Measurements from ENCODE around the gene HUWE1. TPM values are rescaled to one million over a fixed set of nuclear protein-coding genes. Genes with fewer than 3 reads are reported as not detected.

HUWE1 gene
- total and polyA plus RNA-seq, 2 of the 13 experiments (the other 11 are each of a cell fraction or from before 2014, with no cell fraction given): 63.2 to 68.1 TPM

DNA sequence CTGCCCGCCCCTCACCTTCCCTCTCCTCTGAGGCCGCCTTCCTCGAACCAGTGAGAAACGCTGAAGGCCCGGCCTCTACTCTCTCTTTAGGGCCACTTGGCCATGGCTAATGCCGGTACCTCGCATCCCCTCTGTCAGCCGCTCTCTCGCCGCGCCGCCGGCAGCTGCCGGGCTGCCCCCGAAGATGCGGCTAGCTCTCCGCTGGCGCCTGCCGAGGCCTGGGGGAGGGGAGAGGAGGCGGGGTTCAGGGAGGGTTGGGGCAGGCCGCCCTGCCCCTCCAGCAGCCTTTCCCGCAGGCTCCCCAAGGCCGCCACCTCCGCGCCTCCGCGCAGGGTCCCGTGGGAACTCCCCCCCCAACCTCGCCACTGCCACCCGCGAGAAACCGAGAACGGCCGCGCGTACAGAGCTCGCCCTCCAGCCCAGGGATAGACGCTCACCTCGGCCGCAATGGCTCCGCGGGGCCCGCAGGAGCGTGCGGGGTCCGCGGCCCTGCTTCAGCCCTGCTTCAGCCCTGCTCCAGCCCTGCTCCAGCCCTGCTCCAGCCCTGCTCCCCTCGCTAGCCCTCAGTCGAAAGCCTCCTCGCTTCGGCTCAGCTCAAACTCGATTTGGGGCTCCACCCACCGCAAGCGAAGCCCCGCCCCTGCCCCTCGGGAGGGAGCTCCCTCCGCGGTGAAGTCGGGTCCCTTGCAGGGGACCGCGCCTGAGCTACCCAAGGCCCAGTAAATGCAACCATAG is at the start of gene HUWE1 (continued):
- no peak for TF ChIP-seq SMYD3 (CRISPR knock-in tag; IDR thresholded peaks at IDR 0.05)
- no peak for TF ChIP-seq ZNF777 (CRISPR knock-in tag; IDR thresholded peaks at IDR 0.05)
- TF ChIP-seq ZNF737 (CRISPR knock-in tag; IDR thresholded peaks at IDR 0.05; ENCODE audit: borderline replicate concordance): no peak
- no peak for TF ChIP-seq ZNF205 (CRISPR knock-in tag; IDR thresholded peaks at IDR 0.05)
- TF ChIP-seq ATF7-NPFF (CRISPR knock-in tag; IDR thresholded peaks at IDR 0.05; ENCODE audit: low read depth): 0 out of 2 replicates have a peak, but pooled peaks have one; percentile 30
- TF ChIP-seq PRPF4 (IDR thresholded peaks at IDR 0.05; ENCODE audit: low read depth, low read length, poor library complexity, severe bottlenecking): no peak
- TF ChIP-seq ZNF605 (CRISPR knock-in tag; IDR thresholded peaks at IDR 0.05): no peak
- TF ChIP-seq ZNF703 (CRISPR knock-in tag; IDR thresholded peaks at IDR 0.05; ENCODE audit: borderline replicate concordance): no peak
- no peak for TF ChIP-seq SSRP1 (CRISPR knock-in tag; IDR thresholded peaks at IDR 0.05)
- TF ChIP-seq, protein P1, sequence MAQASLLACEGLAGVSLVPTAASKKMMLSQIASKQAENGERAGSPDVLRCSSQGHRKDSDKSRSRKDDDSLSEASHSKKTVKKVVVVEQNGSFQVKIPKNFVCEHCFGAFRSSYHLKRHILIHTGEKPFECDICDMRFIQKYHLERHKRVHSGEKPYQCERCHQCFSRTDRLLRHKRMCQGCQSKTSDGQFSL (CRISPR knock-in tag; IDR thresholded peaks at IDR 0.05): peak; percentile 83; the same call in 1 of the 2 replicates
- TF ChIP-seq, protein P2, sequence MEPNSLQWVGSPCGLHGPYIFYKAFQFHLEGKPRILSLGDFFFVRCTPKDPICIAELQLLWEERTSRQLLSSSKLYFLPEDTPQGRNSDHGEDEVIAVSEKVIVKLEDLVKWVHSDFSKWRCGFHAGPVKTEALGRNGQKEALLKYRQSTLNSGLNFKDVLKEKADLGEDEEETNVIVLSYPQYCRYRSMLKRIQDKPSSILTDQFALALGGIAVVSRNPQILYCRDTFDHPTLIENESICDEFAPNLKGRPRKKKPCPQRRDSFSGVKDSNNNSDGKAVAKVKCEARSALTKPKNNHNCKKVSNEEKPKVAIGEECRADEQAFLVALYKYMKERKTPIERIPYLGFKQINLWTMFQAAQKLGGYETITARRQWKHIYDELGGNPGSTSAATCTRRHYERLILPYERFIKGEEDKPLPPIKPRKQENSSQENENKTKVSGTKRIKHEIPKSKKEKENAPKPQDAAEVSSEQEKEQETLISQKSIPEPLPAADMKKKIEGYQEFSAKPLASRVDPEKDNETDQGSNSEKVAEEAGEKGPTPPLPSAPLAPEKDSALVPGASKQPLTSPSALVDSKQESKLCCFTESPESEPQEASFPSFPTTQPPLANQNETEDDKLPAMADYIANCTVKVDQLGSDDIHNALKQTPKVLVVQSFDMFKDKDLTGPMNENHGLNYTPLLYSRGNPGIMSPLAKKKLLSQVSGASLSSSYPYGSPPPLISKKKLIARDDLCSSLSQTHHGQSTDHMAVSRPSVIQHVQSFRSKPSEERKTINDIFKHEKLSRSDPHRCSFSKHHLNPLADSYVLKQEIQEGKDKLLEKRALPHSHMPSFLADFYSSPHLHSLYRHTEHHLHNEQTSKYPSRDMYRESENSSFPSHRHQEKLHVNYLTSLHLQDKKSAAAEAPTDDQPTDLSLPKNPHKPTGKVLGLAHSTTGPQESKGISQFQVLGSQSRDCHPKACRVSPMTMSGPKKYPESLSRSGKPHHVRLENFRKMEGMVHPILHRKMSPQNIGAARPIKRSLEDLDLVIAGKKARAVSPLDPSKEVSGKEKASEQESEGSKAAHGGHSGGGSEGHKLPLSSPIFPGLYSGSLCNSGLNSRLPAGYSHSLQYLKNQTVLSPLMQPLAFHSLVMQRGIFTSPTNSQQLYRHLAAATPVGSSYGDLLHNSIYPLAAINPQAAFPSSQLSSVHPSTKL (CRISPR knock-in tag; IDR thresholded peaks at IDR 0.05): 0 out of 2 replicates have a peak, but pooled peaks have one; percentile 27
- TF ChIP-seq ZNF761 (CRISPR knock-in tag; conservative IDR thresholded peaks at IDR 0.05): no peak
- 0 out of 2 replicates have a peak, but pooled peaks have one; percentile 25 for TF ChIP-seq PITX1 (CRISPR knock-in tag; IDR thresholded peaks at IDR 0.05)
- peak; percentile 23; the same call in 1 of the 2 replicates for TF ChIP-seq SIN3A (IDR thresholded peaks at IDR 0.05; ENCODE audit: borderline replicate concordance, low read depth, low read length)
- TF ChIP-seq JDP2 (CRISPR knock-in tag; IDR thresholded peaks at IDR 0.05; ENCODE audit: borderline replicate concordance): no peak
- TF ChIP-seq, protein P3, sequence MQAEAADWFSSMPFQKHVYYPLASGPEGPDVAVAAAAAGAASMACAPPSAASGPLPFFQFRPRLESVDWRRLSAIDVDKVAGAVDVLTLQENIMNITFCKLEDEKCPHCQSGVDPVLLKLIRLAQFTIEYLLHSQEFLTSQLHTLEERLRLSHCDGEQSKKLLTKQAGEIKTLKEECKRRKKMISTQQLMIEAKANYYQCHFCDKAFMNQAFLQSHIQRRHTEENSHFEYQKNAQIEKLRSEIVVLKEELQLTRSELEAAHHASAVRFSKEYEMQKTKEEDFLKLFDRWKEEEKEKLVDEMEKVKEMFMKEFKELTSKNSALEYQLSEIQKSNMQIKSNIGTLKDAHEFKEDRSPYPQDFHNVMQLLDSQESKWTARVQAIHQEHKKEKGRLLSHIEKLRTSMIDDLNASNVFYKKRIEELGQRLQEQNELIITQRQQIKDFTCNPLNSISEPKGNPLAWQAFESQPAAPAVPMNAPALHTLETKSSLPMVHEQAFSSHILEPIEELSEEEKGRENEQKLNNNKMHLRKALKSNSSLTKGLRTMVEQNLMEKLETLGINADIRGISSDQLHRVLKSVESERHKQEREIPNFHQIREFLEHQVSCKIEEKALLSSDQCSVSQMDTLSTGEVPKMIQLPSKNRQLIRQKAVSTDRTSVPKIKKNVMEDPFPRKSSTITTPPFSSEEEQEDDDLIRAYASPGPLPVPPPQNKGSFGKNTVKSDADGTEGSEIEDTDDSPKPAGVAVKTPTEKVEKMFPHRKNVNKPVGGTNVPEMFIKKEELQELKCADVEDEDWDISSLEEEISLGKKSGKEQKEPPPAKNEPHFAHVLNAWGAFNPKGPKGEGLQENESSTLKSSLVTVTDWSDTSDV (CRISPR knock-in tag; IDR thresholded peaks at IDR 0.05): no peak
- no peak for TF ChIP-seq RBAK (CRISPR knock-in tag; IDR thresholded peaks at IDR 0.05)
- no peak for TF ChIP-seq NONO (IDR thresholded peaks at IDR 0.05)
- TF ChIP-seq NONO (CRISPR knock-in tag; conservative IDR thresholded peaks at IDR 0.05): 0 out of 2 replicates have a peak, but pooled peaks have one; percentile 55
- TF ChIP-seq STAT5B (CRISPR knock-in tag; IDR thresholded peaks at IDR 0.05): no peak
- 0 out of 2 replicates have a peak, but pooled peaks have one; percentile 13 for TF ChIP-seq IRF2 (CRISPR knock-in tag; IDR thresholded peaks at IDR 0.05)
- TF ChIP-seq ZNF451 (CRISPR knock-in tag; IDR thresholded peaks at IDR 0.05): 0 out of 2 replicates have a peak, but pooled peaks have one; percentile 39
